ENCODE data around the gene LIN52.

DNA sequence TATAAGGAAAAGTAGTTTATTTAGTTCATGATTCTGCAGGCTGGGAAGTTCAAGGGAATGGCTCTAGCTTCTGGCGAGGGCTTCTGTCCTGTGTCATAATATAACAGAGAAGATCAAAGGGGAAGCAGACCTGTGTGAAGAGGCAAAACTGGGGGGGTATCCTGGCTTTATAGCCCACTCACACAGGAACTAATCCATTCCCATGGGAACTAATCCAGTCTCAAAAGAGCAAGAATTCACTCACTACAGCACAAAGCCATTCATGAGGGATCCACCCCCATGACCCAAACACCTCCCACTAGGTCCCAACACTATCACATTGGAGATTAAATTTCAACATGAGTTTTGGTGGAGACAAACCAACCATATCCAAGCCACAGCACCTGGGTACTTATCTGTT lies 7.4 kb upstream of the LIN52 start:
- TF ChIP-seq, protein P1, sequence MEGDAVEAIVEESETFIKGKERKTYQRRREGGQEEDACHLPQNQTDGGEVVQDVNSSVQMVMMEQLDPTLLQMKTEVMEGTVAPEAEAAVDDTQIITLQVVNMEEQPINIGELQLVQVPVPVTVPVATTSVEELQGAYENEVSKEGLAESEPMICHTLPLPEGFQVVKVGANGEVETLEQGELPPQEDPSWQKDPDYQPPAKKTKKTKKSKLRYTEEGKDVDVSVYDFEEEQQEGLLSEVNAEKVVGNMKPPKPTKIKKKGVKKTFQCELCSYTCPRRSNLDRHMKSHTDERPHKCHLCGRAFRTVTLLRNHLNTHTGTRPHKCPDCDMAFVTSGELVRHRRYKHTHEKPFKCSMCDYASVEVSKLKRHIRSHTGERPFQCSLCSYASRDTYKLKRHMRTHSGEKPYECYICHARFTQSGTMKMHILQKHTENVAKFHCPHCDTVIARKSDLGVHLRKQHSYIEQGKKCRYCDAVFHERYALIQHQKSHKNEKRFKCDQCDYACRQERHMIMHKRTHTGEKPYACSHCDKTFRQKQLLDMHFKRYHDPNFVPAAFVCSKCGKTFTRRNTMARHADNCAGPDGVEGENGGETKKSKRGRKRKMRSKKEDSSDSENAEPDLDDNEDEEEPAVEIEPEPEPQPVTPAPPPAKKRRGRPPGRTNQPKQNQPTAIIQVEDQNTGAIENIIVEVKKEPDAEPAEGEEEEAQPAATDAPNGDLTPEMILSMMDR (IDR thresholded peaks at IDR 0.05): no peak
- no peak for TF ChIP-seq EZH2 (IDR thresholded peaks at IDR 0.05)
- TF ChIP-seq EZH2phosphoT487 (IDR thresholded peaks at IDR 0.05): no peak

All from neural progenitor cell (in vitro differentiated cells).